NB4 (cell line): ENCODE measurements around the gene PXT1.

Experiments
- CTCF ChIP-seq: IDR thresholded peaks from one replicate; pipeline ENCODE4 v1.5.1; 2012; ENCODE audit warnings: low read depth, low read length
- MAX ChIP-seq: IDR thresholded peaks from 2 replicates; pipeline ENCODE4 v1.6.1; 2011; ENCODE audit warnings: low read depth, low read length
- MYC ChIP-seq: IDR thresholded peaks from 2 replicates; pipeline ENCODE4 v1.6.1; 2011; ENCODE audit warnings: low read depth, low read length

GRCh38 chr6:36392621-36393020, 50.0 kb downstream of the PXT1 start:
- TF ChIP-seq MYC (no peak), CTCF (no peak), MAX (no peak)
